NOMO-1 treated with dmso at 0.1 percent for 144 hours (cell line): Measurements from ENCODE around the gene ANKRD35.

Source experiments
- DNase-seq: peaks from one replicate; lab custom pipeline; 2025; ENCODE audit not compliant: unreplicated experiment; lab: John Stamatoyannopoulos, UW

ANKRD35 gene

GRCh38 chr1:145893306-145894055, 7.8 kb upstream of the ANKRD35 start:
- DNase-seq, result no peak

- DNase-seq, result no peak
Observed at GRCh38 chr1:145892486-145893087, 6.9 kb upstream of the ANKRD35 start.

- DNase-seq, result no peak
Observed at GRCh38 chr1:145891587-145892485, 6.2 kb upstream of the ANKRD35 start.

- DNase-seq, result no peak
Observed at GRCh38 chr1:145891143-145891542, 5.5 kb upstream of the ANKRD35 start.

- DNase-seq, result no peak
Observed at GRCh38 chr1:145889722-145890121, 4.1 kb upstream of the ANKRD35 start.

- no peak for DNase-seq
Observed at GRCh38 chr1:145887631-145888030, 2.0 kb upstream of the ANKRD35 start.

- no peak for DNase-seq
Observed at GRCh38 chr1:145886816-145887215, 1.1 kb upstream of the ANKRD35 start.

- no peak for DNase-seq
Observed at GRCh38 chr1:145886390-145886789, 724 bp upstream of the ANKRD35 start.

GRCh38 chr1:145884675-145885074, 991 bp downstream of the ANKRD35 start:
- no peak for DNase-seq

GRCh38 chr1:145879775-145880174, 5.9 kb downstream of the ANKRD35 start:
- DNase-seq, result no peak

- no peak for DNase-seq
Observed at GRCh38 chr1:145878724-145879123, 6.9 kb downstream of the ANKRD35 start.

- DNase-seq, result no peak
Observed at GRCh38 chr1:145877923-145878486, 7.7 kb downstream of the ANKRD35 start.

- DNase-seq, result no peak
Observed at GRCh38 chr1:145874646-145875045, 11.0 kb downstream of the ANKRD35 start.

GRCh38 chr1:145871994-145872924, 13.4 kb downstream of the ANKRD35 start:
- DNase-seq, result peak; percentile 42

GRCh38 chr1:145868232-145868631, 17.4 kb downstream of the ANKRD35 start:
- no peak for DNase-seq

GRCh38 chr1:145863282-145864018, 22.2 kb downstream of the ANKRD35 start:
- no peak for DNase-seq

- peak; percentile 79 for DNase-seq
Observed at GRCh38 chr1:145859491-145860023, 26.1 kb downstream of the ANKRD35 start.

- DNase-seq, result peak; percentile 91
Observed at GRCh38 chr1:145858901-145859490, 26.7 kb downstream of the ANKRD35 start, which contains the start of gene PIAS3. PIAS3 (minus strand) TSS chr1:145859081; CDS start chr1:145858990, 91 bp downstream.
